Measurements from ENCODE around the gene BRINP1.

The BRINP1 gene

DNA sequence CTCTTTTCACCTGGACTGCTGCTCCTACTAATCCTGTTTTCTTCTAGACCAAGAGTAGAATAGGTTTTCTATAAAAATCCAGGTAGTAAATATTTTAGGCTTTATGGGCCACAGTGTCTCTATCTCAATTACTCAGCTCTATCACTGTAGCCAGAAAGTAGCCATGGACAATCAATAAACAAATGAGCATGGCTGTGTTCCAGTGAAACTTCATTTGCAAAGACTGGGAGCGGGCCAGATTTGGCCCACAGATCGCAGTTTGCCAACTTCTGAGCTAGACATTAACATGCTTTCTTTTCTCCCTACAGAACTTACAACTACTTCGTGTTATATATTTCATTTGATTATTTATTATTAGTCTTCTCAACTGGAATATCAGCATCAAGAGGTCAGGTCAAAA, 30.2 kb downstream of the BRINP1 start:
- no peak for DNase-seq

DNA sequence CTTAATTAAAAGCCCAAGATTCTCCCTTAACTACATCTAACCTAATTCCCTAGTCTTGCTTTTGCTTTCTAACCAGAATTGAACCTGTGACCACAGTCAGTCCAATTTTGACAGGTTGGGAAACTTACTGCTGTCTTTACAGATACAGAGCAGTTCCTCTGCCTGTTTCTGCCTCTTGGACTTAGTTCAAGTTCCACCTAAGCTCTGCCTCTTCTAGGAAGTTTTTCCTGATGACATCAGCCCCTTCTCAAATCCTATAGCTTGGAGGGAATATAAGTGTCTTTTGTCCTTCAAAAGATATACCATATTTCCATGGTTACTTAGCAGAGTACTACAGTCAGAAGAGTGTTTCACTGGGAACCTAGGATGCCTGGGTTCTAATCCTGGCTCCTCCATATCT, 31.7 kb downstream of the BRINP1 start:
- no peak for DNase-seq

DNA sequence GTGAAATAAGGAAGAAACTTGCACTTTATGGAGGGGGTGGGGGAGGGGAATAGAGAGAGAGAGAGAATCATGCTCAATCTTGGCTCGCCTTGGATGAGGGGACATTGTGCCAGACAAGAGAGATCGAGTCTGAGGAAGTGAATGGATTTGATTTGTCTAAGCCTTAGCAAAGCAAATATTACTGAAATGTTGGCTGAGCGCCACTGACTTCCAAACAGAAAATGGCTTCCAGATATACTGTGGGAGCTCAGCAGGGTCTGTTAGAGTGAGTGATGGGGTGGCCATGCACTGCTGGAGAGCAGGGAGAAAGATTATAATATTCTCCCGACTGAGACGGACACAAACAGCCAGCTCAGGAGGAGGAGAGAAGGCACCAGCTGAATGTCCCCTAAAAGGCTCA, 34.5 kb downstream of the BRINP1 start:
- DNase-seq: no peak

DNA sequence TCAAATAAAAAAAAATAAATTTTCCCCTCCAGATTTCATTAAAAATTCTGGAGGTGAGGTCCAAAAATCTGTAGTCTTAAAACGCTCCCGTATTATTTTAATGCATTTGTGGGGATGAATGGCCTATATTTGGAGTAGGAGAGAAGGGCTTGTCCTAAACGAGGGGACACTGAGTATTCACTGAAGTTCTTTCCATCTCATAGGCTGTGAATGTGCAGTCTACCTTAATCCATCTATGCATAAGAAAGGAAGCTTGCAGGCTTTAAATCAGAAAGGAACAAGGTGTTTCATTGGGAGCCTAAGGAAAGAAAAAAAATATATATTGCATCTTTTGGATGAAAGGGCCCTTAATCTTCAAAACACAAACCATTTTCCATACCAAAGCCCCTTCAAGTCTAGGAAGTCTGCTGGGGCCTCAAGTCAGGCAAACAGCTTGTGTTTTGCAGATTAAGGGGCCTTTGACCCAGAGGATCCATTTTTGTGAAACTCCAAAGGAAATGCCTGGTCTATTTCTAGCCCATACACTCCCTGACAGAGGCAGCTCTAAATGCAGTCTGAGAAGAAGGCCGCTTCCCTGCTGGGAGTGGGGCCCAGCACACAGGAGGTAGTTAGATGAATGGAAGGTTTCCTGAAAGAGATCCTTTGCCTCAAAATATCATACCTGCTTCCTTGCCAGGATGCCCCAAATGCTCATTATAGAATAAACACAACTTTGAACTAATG, 35.6 kb downstream of the BRINP1 start:
- DNase-seq: no peak

DNA sequence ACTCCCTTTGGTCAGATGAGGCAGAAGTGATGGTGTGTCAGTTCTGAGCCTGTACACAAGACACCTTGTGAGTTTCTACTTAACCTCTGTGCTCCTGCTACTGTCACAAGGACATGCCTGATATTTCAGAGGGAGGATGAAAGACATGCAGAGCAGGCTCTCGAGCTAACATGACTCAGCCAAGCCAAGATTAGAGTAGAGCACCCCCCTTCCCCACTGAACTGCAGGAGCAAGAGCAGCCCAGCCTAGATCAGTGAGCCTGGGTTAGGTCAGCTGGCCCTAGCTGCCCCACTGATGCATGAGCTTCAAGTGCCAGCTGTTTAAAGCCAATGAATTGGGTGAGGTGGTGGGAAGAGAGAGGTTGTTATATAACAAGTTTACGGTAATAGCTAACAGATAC, 36.7 kb downstream of the BRINP1 start:
- no peak for DNase-seq

DNA sequence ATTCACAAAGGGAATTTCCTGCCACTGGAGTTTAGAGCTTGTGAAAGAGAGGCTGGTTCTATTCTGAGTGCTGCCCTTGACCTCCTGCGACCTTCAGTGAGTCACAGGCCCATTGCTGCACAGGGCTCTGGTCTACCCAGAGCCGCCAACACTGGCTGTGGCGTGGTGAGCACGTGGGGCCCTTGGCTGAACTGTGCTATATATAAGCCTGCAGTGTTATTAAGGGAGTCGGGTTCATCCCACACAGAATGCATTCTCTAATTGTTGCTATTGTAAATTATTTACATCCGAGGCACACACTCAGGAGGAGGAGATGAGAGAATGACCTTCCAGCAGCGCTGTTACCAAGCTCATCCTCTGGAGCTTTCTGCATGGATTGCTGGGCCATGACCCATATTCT, 47.1 kb downstream of the BRINP1 start:
- no peak for DNase-seq

DNA sequence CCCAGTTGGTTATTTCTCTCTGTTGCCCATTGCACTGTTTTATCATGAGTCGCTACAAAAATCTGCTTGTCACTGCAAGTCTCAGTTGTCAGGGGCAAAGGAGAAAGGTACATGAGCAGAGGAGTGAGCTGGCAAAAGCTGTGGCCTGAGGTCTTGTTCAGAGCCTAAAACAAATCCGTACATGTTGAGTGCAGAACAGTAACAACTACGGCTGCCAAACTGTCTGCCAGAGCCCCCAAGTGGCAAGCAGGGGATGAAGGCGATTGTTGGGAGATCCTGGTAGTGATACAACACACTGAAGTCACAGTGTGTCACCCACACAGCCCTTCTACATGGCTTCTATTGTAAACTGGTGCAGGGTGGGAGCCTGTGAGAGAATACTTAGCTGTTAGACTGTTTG, 50.9 kb downstream of the BRINP1 start:
- DNase-seq: peak in 1 of 2 experiments; percentile 14

DNA sequence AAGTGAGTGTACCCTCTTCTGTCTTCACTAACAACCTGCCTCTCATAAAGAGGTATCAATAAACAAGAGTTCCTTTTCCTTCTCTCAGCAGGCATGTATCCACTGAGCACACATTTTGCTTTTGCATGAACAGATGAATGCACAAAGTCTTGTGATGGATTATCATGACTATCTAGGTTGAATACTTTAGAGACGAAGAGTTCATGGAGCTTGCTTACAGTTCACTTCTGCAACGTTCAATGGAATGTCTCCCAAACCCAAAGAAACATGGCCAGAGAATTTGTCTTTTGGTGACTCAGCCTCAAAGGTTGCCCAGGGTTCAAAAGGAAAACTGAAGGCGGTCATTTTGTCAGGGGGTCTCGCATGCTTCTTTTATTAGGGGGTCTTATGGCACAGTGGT, 55.4 kb downstream of the BRINP1 start:
- DNase-seq: no peak

DNA sequence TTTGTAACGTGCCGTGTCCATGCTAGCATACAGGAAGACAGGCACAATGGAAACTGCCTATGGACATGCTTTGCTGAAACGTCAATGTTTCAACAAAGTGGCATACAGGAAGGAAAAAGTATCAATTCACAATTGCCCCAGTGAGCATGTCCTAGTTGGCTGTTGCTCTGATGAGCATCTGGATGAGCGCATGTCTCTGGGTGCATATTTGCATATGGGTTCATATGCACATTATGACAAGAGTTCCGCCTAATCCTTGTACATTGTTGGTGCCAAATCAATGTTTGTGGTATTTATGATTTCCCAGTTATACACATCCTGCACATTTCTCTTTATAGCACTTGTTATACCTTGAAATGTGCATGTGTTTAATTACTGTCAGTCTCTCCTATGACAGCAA, 58.5 kb downstream of the BRINP1 start:
- DNase-seq: no peak

DNA sequence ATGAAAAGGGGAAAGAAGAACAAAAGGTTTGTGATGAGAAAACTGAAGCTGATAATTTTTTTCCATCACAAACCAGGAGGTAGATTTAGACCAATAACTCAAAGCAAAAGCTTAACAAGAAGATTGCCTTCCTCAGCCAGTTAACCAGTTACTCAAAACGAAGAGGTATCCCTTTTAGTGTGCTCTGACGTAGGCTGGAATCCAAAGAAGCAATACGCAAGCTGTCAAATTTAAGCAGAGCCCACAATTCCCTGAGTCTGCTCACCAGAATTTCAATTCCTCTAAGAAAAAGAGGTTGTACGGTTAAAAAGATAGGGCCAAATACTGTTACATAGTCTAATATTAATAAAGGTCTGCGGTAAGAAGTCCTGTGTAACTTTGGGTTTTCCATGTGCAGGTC, 61.8 kb downstream of the BRINP1 start:
- no peak for DNase-seq

DNA sequence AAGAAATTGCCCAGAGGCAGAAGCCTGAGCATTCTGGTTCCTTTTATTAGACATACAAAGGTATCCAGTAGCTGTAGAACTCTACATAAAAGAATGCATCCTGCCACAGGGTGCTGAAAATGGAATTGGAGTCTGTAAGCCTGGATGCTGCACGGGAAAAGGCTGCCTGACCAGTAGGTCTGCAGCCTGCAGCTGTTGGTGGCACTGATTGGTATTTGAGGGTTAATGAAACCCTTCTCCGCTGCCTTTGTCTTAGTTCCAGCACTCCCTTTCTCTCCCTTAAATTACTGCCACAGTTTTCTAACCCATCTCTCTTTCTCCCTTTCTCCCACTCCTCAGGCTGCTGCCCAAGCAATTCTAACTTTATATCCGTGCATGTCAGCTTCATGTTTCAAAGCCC, 64.7 kb downstream of the BRINP1 start:
- DNase-seq: no peak

DNA sequence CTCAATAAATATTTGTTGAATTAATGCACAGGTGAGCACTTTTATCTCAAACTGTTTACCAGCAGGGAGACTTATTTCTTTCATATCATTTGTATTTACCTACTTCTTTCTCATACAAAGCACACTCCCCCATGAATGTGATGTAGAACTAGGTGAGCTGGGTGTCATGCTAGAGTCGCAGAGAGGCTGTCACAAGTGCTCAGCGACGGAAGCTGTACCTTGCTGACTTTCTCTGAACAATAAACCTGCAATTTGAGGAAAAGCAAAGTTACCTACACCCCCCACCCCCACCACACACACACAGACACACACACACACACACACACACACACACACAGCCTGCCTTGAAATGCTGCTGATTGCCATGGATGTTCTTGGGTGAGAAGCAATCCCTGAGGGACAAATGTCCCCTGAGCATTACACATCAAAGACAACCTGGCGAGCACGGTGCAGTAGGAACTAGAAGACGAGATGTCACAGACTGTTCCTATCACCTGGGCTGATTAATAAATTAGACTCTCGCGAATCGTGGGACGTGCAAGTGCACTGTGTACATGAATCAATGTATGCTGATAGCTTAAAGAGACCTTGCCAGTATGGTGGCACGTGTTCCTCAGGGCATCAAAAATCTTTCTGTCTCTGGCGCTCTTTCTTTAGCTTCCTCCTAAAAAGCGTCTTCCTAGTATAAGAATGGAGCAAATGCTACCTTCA, 66.1 kb downstream of the BRINP1 start:
- DNase-seq: no peak

DNA sequence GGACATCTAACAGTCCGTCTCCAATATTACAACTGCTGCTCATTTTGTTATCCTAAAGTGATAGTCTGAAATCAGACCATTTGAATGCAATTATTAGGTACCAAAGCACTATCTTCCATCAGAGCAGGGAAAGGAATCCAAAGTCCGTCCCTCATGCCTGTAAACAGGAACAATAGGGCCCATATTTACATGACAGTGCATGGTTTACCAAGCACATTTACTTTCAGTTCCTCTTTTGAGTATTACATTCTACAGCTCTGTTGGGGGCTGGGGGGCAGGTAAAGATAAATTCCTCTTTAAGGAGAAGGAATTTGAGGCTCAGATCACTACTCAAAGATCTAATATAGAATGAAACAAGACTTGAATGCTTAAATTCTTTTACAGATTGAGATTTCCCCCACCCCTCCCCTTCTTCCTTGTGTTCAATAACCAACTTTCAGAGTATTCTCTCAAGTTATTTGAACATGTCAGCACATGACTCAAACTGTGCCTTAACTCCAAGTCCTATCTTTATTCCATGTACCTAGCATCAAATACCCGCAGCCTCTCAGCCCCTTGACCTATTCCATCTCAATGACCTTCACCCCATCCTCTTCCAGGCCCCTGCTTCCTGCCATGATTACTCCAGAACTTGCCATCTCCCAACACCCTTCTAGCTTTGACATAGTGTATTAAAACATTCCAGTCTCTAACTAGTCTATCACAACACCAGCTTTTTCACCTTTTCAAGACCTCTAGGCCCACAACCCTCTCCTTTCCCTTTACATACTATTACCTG, 71.0 kb downstream of the BRINP1 start:
- DNase-seq: no peak

DNA sequence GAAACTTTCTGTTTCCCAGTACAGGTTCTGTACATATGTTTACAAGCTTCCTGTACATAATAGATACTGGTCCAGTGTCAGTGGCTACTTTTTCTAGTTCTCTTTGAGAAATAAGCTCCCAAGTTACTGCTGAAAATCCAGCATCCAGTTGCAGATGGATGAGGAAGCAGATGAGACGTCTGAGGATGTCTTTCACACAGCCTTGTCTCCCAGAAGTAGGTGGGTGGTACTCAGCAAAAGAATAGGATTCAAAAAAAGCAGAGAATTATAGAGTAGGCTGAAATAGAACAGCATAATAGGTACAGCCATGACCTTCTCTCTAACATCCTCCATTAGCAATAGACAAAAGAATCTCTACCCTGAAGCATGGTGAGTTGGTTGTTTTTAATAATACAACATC, 77.7 kb downstream of the BRINP1 start:
- no peak for DNase-seq

DNA sequence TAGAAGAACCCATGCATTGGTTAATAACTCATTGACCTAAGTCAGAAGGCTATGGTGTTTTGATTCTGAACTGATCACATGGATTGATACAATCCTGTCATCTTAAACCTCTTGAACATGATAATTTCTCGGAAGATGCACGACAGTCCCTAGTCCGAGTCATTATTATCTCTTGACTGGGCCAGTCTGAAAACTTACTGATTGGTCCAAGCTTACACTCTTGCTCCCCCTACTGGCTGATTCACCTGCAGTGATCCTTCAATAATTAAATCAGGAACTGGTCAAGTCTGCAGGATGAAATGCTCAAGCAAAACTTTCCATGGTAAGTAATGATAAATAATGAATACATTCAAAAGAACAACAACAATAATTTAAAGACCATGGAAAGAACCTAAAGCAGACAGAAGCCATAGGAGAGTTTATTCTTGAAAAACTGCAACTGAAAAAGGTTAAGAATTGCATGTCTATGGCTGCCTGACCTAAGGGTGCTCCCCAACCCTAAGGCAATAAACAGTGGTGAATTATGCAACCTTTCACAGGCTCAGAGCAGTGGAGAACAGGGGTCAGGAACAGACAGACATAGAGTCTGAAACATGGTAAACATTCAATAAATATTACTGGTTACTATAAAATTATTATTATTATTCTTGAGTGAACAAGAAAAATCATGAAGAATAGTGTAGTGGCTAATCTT, 79.3 kb downstream of the BRINP1 start:
- peak; percentile 62 to 82 for DNase-seq

DNA sequence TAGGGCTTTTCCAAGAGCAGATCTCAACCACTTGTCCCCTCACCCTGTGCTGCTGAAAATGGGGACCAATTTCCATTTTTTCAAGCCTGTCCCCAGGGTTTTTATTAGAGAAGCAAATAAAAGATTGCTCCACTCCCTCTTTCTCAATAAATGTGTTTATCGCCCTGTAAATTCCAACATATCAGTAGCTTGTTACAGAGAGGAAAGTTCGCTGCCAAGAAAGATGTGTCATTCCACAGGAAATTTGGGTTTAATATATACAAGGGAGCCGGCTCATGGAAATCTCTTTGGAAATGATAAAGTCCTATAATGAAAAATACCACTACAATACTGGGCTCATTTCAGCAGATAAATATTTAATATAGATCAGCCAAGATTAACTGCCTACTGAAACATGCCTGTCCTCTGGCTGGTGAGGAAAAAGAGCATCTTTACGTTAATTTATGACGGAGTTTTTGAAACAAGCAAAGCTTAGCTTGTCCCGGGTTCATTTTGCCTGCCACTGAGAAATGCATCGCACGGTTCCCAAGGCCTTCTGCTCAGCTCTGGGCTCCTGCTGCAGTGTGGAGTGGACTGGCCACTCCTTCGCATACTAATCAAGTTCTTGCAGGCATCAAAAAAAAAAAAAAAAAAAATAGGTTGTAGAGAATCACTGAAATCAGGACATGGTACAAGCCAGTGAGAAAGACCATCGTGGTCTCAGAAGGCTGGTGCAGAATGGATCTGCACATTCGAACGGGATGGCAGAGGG, 84.5 kb downstream of the BRINP1 start:
- no peak for DNase-seq

DNA sequence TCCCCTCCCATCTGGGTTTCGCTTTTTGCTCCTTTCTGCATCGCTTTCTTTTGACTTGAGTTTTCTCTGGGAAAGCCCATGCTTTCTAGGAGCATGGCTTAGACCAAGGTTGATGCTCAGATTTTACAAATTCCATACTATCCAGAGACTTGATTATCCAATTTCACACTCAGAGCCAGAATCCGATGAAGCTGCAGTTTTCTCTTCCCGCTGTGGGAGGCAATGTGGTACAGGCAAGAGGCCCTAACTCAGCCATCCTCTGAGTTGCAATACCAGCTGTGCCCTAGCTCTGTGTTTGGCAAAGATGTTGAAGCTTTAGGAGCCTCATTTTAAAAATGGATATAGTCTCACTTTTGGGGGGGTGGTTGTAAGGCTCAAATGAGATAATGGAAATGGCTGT, 85.1 kb downstream of the BRINP1 start:
- DNase-seq: peak; percentile 23 to 63

DNA sequence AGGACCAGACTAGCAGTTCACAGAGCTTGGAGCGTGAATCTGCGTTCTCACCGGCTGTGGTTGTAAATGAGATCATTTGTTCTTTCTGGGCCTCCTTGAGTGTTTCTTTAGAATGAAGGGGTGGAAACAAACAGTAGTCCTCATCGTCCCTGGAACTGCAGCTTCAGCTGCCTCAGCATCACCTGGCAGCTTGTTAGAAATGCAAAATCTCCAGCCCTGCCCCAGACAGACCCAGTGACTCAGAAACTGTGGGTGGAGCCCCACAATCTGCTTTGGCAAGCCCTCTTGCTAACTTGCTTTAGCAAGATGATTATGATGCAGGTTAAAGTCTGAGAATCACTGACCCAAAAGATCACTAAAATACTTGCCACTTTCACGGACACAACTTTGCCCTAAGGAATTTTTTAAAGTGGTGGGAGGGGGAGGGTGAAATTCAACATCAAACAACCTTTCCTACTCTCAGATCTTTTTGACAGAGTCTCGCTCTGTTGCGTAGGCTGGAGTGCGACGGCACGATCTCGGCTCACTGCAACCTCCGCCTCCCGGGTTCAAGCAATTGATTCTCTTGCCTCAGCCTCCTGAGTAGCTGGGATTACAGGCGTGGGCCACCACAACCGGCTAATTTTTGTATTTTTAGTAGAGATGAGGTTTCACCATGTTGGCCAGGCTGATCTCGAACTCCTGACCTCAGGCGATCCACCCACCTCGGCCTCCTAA, 86.0 kb downstream of the BRINP1 start:
- no peak for DNase-seq

DNA sequence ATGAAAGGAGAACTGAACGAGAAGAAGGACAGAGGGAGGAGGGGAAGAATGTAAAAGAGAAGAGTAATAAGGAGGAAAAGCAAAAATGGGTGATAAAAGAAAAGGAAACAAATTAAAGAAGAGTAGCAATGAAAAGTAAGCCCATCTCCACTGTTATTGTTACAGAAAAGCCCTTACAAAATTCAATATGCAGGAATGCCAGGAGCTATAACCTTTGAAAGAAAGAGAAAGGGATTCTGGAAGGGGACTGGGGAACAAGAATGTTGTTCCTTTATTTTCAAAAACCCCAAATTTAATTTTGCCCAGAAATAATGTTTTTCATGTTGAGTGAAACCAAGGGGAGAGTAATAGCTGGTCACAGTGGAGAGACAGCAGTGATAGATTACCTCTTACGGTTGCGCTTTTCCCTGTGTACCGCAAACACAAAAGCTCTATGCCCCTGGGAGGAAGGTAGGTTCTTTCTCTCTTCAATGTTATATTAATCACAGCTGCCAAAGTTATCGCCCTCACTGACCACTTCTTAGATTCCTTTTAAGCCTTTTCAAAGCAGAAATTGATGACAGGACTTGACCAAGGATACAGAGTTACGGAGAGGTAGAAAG, 86.7 kb downstream of the BRINP1 start:
- no peak for DNase-seq

DNA sequence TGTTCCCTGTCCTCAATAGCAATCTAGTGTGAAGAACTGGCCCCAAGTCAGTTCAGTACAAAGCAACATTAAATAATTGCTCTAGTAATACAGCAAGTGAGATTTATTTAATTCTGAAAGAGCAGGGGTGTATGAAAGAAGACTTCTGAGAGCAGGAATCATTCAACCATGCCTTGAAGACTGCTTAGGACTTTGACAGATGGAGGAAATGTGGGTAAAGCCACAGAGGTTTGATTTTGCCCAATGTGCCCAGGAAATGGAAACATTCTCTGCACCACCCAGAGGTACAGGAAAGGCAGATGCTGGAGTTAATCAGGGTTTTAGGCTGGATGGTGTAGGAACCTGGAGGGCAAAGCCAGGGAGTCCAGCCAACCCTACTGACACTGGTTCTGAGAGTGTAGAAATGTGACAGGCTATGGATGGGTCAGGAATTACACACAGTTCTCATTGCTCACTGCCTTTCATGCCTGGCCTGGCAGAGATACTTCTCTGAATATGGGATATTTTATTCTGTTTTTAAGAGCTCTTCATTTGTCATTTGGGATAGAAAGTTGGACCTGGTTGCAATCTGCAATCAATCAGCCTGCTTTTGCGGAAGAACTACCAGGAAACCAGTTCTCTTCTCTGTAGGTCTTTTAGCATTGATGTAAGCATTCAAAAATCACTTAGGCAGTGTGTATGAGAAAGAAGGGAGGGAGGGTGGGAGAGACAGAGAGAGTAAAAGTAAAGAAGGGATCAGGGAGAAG, 88.3 kb downstream of the BRINP1 start:
- DNase-seq: no peak

DNA sequence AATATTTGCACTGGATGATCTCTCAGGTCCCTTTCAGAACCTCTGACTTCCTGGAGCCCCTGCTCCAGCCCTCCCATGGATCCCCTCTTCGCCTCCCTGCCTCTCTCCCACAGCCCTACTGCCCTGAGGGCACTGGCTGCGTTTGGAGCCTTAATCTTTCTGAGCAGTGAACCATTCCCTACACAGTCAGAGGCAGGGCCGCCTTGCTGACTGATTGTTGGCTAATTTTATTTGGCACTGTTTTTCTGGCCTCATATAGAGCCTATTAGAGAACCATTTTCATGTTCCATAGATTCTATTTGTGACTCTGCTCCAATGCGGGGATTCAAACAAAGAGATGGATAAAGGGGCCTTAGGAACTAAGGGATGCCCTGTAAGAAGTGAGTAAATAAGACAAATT, 91.1 kb downstream of the BRINP1 start:
- no peak for DNase-seq

All from NCI-H524 (cell line).